CD4-positive, alpha-beta T cell (primary cell): ENCODE measurements around the gene PCCA. TPM values are rescaled to one million over a fixed set of nuclear protein-coding genes. Genes with fewer than 3 reads are reported as not detected.

Experiments used
- ATAC-seq: fragments of 200-7000 bp; cut with Tn5 transposase; one replicate; pipeline ENCODE4 v1.10.0; 2022; ENCODE audit warnings: mild to moderate bottlenecking; ENCODE audit not compliant: poor library complexity
- CTCF ChIA-PET: fragments of 350-600 bp; sonication (Branson Sonifier 250); formaldehyde crosslinking; loops from one replicate; lab custom pipeline; 2021; ENCODE audit warnings: antibody characterized with exemption, inconsistent platforms; lab: Charles Lee
- POLR2A ChIA-PET: fragments of 350-600 bp; sonication (Branson Sonifier 250); formaldehyde crosslinking; loops from one replicate; lab custom pipeline; 2021; ENCODE audit warnings: antibody characterized with exemption, inconsistent platforms; lab: Charles Lee
- DNase-seq, 14 experiments: peaks; one replicate each; pipeline ENCODE4 v3.0.0-alpha.2; 2013 to 2020; ENCODE audit warnings: mixed read lengths in 2 of 14
- H3K27ac ChIP-seq, 2 donors: one replicate each; pipeline versions ENCODE4 v1.5.1 to v1.7.0; 2013; ENCODE audit warnings: low read length in 2 of 2, low read depth in 1 of 2, mild to moderate bottlenecking in 1 of 2
- H3K27me3 ChIP-seq, 2 experiments: 1 replicate in 1 of 2; 2 replicates in 1 of 2; pipeline versions ENCODE4 v1.6.1 to v1.7.0; 2013; ENCODE audit warnings: low read length in 2 of 2, control low read depth in 1 of 2, mild to moderate bottlenecking in 1 of 2, moderate library complexity in 1 of 2; ENCODE audit not compliant: insufficient read depth in 2 of 2, control insufficient read depth in 1 of 2
- H3K36me3 ChIP-seq: one replicate; pipeline ENCODE4 v1.6.1; 2013; ENCODE audit warnings: low read length, control low read depth; ENCODE audit not compliant: insufficient read depth
- H3K4me1 ChIP-seq: one replicate; pipeline ENCODE4 v1.6.1; 2013; ENCODE audit warnings: low read length, control low read depth; ENCODE audit not compliant: insufficient read depth
- H3K4me3 ChIP-seq: one replicate; pipeline ENCODE4 v1.5.1; 2013; ENCODE audit warnings: mild to moderate bottlenecking, low read length, moderate library complexity
- H3K9me3 ChIP-seq, 2 experiments: 1 replicate in 1 of 2; 2 replicates in 1 of 2; pipeline versions ENCODE4 v1.6.1 to v1.7.0; 2013; ENCODE audit warnings: low read length in 2 of 2, mild to moderate bottlenecking in 2 of 2, control low read depth in 1 of 2, moderate library complexity in 1 of 2; ENCODE audit not compliant: control insufficient read depth in 1 of 2, insufficient read depth in 1 of 2
- H3K27ac Mint-ChIP-seq: one replicate; pipeline ENCODE4 v1.8.0; 2020; ENCODE audit warnings: mixed read lengths
- H3K27me3 Mint-ChIP-seq: one replicate; pipeline ENCODE4 v1.8.0; 2021; ENCODE audit warnings: mixed read lengths
- H3K36me3 Mint-ChIP-seq: one replicate; pipeline ENCODE4 v1.8.0; 2021; ENCODE audit warnings: low read depth, mixed read lengths
- H3K4me1 Mint-ChIP-seq: one replicate; pipeline ENCODE4 v1.8.0; 2021; ENCODE audit warnings: low read depth, mixed read lengths
- H3K4me3 Mint-ChIP-seq: one replicate; pipeline ENCODE4 v1.8.0; 2020; ENCODE audit warnings: mild to moderate bottlenecking, mixed read lengths
- H3K9me3 Mint-ChIP-seq: one replicate; pipeline ENCODE4 v1.8.0; 2020; ENCODE audit warnings: mixed read lengths
- intact Hi-C, 2 experiments: fragments of 100-400 bp; cut with DNase I in 1 of 2; cut with micrococcal nuclease in 1 of 2; formaldehyde crosslinking; loops; one replicate each; pipeline versions ENCODE4 v1.15.1 to v1.9.0; 2023 to 2025; cut with DNase I, micrococcal nuclease
- total RNA-seq, 174 experiments: library from RNA in 2 of 174; stranded (reverse) in 2 of 174; gene quantifications; one replicate each; pipeline ENCODE4 v1.2.3 and lab custom pipeline; 2021 to 2026
- TF ChIP-seq, protein P1 (sequence below): fragments of 200-600 bp; IDR thresholded peaks from one replicate; pipeline ENCODE4 v1.8.0; 2022; ENCODE audit warnings: antibody characterized with exemption, mild to moderate bottlenecking

The PCCA gene
- total RNA-seq, 2 experiments from 2014 or later = 4.7 to 5.2 TPM

DNA sequence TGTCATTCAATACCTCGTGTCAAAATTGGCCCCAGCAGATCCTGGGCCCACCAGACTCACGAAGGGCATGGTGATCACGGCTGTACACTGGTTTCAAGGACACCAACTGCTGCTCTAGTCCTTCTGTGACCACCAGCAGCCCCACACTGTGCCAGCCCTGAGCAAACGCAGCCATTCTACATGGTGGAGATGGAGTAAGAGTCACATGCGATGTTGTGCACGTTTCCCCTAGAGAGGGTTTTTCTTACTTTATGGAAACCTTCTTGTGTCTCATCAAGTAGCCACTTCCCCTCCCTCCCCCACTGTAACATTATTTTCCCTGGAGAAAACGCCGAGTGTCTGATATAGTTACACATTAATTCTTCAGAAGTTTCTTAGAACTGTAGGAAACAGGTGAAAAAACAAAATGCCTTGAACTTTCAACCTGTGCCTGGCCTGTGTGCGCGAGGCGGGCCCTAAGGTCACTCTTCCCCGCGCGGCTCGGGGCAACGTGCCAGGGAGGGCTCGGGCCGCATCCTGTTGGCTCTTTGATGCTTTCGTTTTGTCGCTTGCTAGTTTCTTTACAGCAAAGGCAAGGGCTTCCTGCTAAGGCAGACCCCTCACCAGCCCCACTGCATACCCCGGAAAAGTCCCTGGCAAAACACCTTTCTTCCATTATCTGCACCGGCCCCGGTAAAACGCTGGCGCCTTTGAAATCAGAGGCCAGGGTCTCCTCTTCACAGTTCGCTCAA, 455.1 kb downstream of the PCCA start:
- no peak overlapping the region for H3K4me3 ChIP-seq
- peaks cover 5% of the 10 kb centered on the region for H3K36me3 ChIP-seq
- ChIA-PET CTCF (no interaction called here), POLR2A (no interaction called here)
- H3K4me1 ChIP-seq = peaks cover 3% of the 10 kb centered on the region
- ATAC-seq (no peak), DNase-seq (no peak)
- Mint-ChIP-seq H3K36me3 (no peaks in the 10 kb centered on the region), H3K27me3 (no peaks in the 10 kb centered on the region), H3K4me1 (peaks cover 31% of the 10 kb centered on the region), H3K27ac (no peak overlapping the region), H3K4me3 (no peak overlapping the region), H3K9me3 (no peaks in the 10 kb centered on the region)
- H3K9me3 ChIP-seq = no peaks in the 10 kb centered on the region
- TF ChIP-seq, protein P1, sequence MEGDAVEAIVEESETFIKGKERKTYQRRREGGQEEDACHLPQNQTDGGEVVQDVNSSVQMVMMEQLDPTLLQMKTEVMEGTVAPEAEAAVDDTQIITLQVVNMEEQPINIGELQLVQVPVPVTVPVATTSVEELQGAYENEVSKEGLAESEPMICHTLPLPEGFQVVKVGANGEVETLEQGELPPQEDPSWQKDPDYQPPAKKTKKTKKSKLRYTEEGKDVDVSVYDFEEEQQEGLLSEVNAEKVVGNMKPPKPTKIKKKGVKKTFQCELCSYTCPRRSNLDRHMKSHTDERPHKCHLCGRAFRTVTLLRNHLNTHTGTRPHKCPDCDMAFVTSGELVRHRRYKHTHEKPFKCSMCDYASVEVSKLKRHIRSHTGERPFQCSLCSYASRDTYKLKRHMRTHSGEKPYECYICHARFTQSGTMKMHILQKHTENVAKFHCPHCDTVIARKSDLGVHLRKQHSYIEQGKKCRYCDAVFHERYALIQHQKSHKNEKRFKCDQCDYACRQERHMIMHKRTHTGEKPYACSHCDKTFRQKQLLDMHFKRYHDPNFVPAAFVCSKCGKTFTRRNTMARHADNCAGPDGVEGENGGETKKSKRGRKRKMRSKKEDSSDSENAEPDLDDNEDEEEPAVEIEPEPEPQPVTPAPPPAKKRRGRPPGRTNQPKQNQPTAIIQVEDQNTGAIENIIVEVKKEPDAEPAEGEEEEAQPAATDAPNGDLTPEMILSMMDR = no peak
- H3K27ac ChIP-seq = no peak overlapping the region
- no peaks in the 10 kb centered on the region for H3K27me3 ChIP-seq
- intact Hi-C loops = loop anchor here in 1 of 2 experiments (10.0 kb wide), 1 partner anchor 889 kb away; no protein-coding TSS in a partner anchor

DNA sequence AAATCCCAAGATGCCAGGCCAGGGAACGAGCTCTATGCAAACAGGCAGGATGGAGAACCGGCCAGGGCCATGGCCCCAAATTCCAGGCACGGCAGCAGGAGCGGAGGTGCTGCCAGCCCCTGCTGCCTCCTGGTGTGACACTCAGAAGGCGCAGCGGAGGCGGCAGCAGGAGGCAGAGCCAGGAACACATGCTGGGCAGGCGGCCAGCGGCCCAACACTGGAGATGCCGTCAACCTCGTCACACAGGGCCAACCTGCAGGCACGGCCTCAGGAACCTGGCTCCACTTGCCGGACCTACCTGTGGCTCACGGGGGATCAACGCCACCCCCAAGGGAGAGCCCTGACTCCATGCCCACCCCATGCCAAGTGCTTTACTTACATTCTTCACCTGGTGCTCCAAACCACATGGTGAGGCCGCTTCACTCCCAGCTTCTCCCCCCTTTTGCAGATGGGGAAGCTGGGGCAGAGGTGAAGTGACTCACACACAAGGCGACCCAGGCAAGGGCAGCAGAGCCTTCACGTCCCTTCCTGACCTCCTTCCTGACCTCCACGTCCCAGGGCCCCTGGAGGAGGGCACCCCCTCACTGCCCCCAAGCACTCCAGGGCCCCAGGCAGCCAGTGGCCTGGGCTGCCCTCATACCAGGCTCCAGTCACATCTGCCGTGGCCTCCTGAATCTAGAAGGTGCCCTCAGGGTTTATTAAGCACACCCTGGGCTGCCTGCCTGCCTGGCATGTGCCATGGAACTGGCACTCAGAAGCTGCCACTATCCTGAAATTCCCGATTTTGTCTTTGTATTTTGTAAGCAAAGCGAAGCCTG, 456.2 kb downstream of the PCCA start:
- Histone ChIP-seq H3K4me1 (peaks cover 3% of the 10 kb centered on the region), H3K9me3 (no peaks in the 10 kb centered on the region), H3K27me3 (no peaks in the 10 kb centered on the region), H3K36me3 (peaks cover 5% of the 10 kb centered on the region), H3K27ac (no peak overlapping the region), H3K4me3 (no peak overlapping the region)
- Mint-ChIP-seq H3K4me3 (no peak overlapping the region), H3K36me3 (no peaks in the 10 kb centered on the region), H3K4me1 (peaks cover 24% of the 10 kb centered on the region), H3K27me3 (no peaks in the 10 kb centered on the region), H3K9me3 (no peaks in the 10 kb centered on the region), H3K27ac (no peak overlapping the region)
- CTCF ChIA-PET = no interaction called here
- intact Hi-C loops = loop anchor here in 1 of 2 experiments (10.0 kb wide), 1 partner anchor 890 kb away; no protein-coding TSS in a partner anchor
- ATAC-seq = no peak
- POLR2A ChIA-PET = no interaction called here
- DNase-seq = no peak
- TF ChIP-seq, protein P1 = no peak

DNA sequence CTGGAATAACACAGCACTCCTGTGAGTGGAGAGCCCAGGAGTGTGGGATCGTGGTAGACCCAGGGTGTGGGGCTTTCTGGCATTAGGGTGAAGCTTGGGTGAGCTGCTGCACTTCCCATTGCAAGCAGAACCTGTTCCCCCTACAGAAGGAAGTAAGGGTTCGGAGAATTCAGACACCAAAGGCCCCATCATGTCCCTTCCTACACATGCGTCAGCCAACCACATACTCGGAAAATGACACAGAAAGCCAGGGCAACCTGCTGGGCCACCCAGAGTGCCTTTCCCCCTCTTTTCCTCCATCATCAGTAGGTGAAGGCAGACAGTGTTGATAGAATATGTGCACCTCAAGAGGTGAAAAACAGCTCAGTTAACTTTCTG, 456.8 kb downstream of the PCCA start:
- Mint-ChIP-seq H3K9me3 (no peaks in the 10 kb centered on the region), H3K36me3 (no peaks in the 10 kb centered on the region), H3K27me3 (no peaks in the 10 kb centered on the region), H3K4me3 (no peak overlapping the region), H3K27ac (no peak overlapping the region), H3K4me1 (peaks cover 18% of the 10 kb centered on the region)
- Histone ChIP-seq H3K4me3 (no peak overlapping the region), H3K36me3 (peaks cover 4% of the 10 kb centered on the region), H3K27me3 (no peaks in the 10 kb centered on the region), H3K4me1 (peaks cover 3% of the 10 kb centered on the region), H3K27ac (no peak overlapping the region), H3K9me3 (no peaks in the 10 kb centered on the region)
- no peak for ATAC-seq
- CTCF ChIA-PET = no interaction called here
- TF ChIP-seq, protein P1 = no peak
- intact Hi-C loops = loop anchor here in 1 of 2 experiments (10.0 kb wide), 1 partner anchor 891 kb away; no protein-coding TSS in a partner anchor
- POLR2A ChIA-PET = no interaction called here
- DNase-seq = no peak
